GM23248 (cell line): ENCODE measurements around the gene MEF2A. TPM values are rescaled to one million over a fixed set of nuclear protein-coding genes. Genes with fewer than 3 reads are reported as not detected.
A peak's percentile ranks its signal among the peaks of the same experiment; 100 is the strongest.
"Not testable (repeated sequence)": the region's sequence is repeated elsewhere in the genome, so short reads cannot be mapped to it uniquely, and the experiment has no call there.

ENCODE experiments used
- DNase-seq: peaks from one replicate; pipeline ENCODE4 v3.0.0-alpha.2; 2015
- H2AFZ ChIP-seq: fragments of 200-600 bp; sonication (generic); 2 replicates; pipeline ENCODE4 v1.6.1; 2016; ENCODE audit warnings: antibody characterized with exemption
- H3F3A ChIP-seq: fragments of 200-600 bp; sonication (generic); 2 replicates; pipeline ENCODE4 v1.6.1; 2016; ENCODE audit warnings: mild to moderate bottlenecking, antibody characterized with exemption, mixed run types; ENCODE audit not compliant: insufficient read depth
- H3K27ac ChIP-seq: fragments of 200-600 bp; sonication (generic); 2 replicates; pipeline ENCODE4 v1.5.1; 2016; ENCODE audit warnings: mild to moderate bottlenecking
- H3K27me3 ChIP-seq: fragments of 200-600 bp; sonication (generic); replicated peaks from 2 replicates; pipeline ENCODE4 v1.6.1; 2016; ENCODE audit warnings: mild to moderate bottlenecking; ENCODE audit not compliant: insufficient read depth
- H3K36me3 ChIP-seq: fragments of 200-600 bp; sonication (generic); 2 replicates; pipeline ENCODE4 v1.6.1; 2016; ENCODE audit warnings: low read depth, mild to moderate bottlenecking
- H3K4me1 ChIP-seq: fragments of 200-600 bp; sonication (generic); 2 replicates; pipeline ENCODE4 v1.6.1; 2016; ENCODE audit warnings: mild to moderate bottlenecking; ENCODE audit not compliant: insufficient read depth
- H3K4me2 ChIP-seq: fragments of 200-600 bp; sonication (generic); one replicate; pipeline ENCODE4 v1.6.1; 2016; ENCODE audit warnings: mild to moderate bottlenecking; ENCODE audit not compliant: unreplicated experiment
- H3K4me3 ChIP-seq: fragments of 200-600 bp; sonication (generic); 2 replicates; pipeline ENCODE4 v1.5.1; 2016; ENCODE audit warnings: mild to moderate bottlenecking
- H3K79me2 ChIP-seq: fragments of 200-600 bp; sonication (generic); 2 replicates; pipeline ENCODE4 v1.6.1; 2016; ENCODE audit warnings: mild to moderate bottlenecking; ENCODE audit not compliant: insufficient read depth
- H3K9ac ChIP-seq: fragments of 200-600 bp; sonication (generic); 2 replicates; pipeline ENCODE4 v1.6.1; 2016; ENCODE audit warnings: mild to moderate bottlenecking
- H3K9me2 ChIP-seq: fragments of 200-600 bp; sonication (generic); 2 replicates; pipeline ENCODE4 v1.6.1; 2016; ENCODE audit warnings: mixed run types, mild to moderate bottlenecking, moderate library complexity; ENCODE audit not compliant: insufficient read depth
- H3K9me3 ChIP-seq: fragments of 200-600 bp; sonication (generic); one replicate; pipeline ENCODE4 v1.6.1; 2017; ENCODE audit warnings: low read depth
- H4K20me1 ChIP-seq: fragments of 200-600 bp; sonication (generic); 2 replicates; pipeline ENCODE4 v1.6.0; 2016; ENCODE audit not compliant: insufficient read depth
- EZH2 ChIP-seq: fragments of 200-600 bp; sonication (generic); IDR thresholded peaks from 2 replicates; pipeline ENCODE4 v1.6.1; 2018; ENCODE audit warnings: antibody characterized with exemption, mild to moderate bottlenecking; ENCODE audit not compliant: insufficient read depth, poor library complexity, severe bottlenecking
- EZH2phosphoT487 ChIP-seq: fragments of 200-600 bp; sonication (generic); IDR thresholded peaks from 2 replicates; pipeline ENCODE4 v1.6.1; 2018; ENCODE audit warnings: antibody characterized with exemption, moderate library complexity, mild to moderate bottlenecking, low read depth; ENCODE audit not compliant: insufficient read depth
- WGBS, 2 experiments: methylation state at CpG; one replicate each; pipeline ENCODE4 v1.1.6; 2015 to 2017; ENCODE audit warnings: low lambda C conversion rate in 2 of 2, low coverage in 1 of 2; ENCODE audit errors: missing lambda C conversion rate in 2 of 2; 5-methylcytosine and 5-hydroxymethylcytosine counted together
- in situ Hi-C: fragments of 300-500 bp; cut with MboI; formaldehyde crosslinking; loops from 2 replicates; pipeline ENCODE4 v1.15.0; 2020
- polyA plus RNA-seq: library from polyadenylated mRNA; unstranded; fragments of >200 nt; fragmentation: Nextera tagmentation; extraction: Ambion mirVana; gene quantifications from 2 replicates; pipeline ENCODE4 v1.2.1, GENCODE V29; 2016
- total RNA-seq: library from RNA; depleted of rRNA; stranded (reverse); fragments of >200 nt; shearing (Covaris generic); gene quantifications from 2 replicates; pipeline ENCODE4 v1.2.3, GENCODE V29; 2014

The MEF2A gene
- total and polyA plus RNA-seq, 2 experiments from 2014 or later = 24.3 to 37.8 TPM

GRCh38 chr15:99744142-99744541 lies 178.4 kb downstream of the MEF2A start:
- no peak for DNase-seq
- H3K79me2 ChIP-seq = no peaks in the 10 kb centered on the region
- H3K27ac ChIP-seq = no peak overlapping the region
- no peaks in the 10 kb centered on the region for H3K9me3 ChIP-seq
- WGBS, 2 experiments = 88 to 91% methylated on average over 7 of the region's 7 CpGs
- TF ChIP-seq EZH2phosphoT487 (no peak), EZH2 (no peak)
- H3K27me3 ChIP-seq = no peaks in the 10 kb centered on the region; the same call in 1 of the 2 replicates
- H3K4me1 ChIP-seq = no peaks in the 10 kb centered on the region
- in situ Hi-C loops = loop anchor here (25.0 kb wide), 1 partner anchor 632 kb away; the partner anchor contains the start of gene SYNM
- H4K20me1 ChIP-seq = no peaks in the 10 kb centered on the region
- H2AFZ ChIP-seq = no peak overlapping the region
- H3K9ac ChIP-seq = no peak overlapping the region
- H3F3A ChIP-seq = no peaks in the 10 kb centered on the region
- no peaks in the 10 kb centered on the region for H3K9me2 ChIP-seq
- no peaks in the 10 kb centered on the region for H3K36me3 ChIP-seq
- H3K4me3 ChIP-seq = no peak overlapping the region
- H3K4me2 ChIP-seq = no peak overlapping the region

GRCh38 chr15:99745370-99746086 lies 179.7 kb downstream of the MEF2A start:
- DNase-seq = no peak
- no peak overlapping the region for H2AFZ ChIP-seq
- no peaks in the 10 kb centered on the region for H3K79me2 ChIP-seq
- H3K27me3 ChIP-seq = no peaks in the 10 kb centered on the region; the same call in 1 of the 2 replicates
- no peaks in the 10 kb centered on the region for H3K9me2 ChIP-seq
- no peak overlapping the region for H3K9ac ChIP-seq
- H3K4me3 ChIP-seq = no peak overlapping the region
- H3K4me1 ChIP-seq = no peaks in the 10 kb centered on the region
- no peak overlapping the region for H3K27ac ChIP-seq
- no peaks in the 10 kb centered on the region for H4K20me1 ChIP-seq
- no peaks in the 10 kb centered on the region for H3K9me3 ChIP-seq
- WGBS, 2 experiments = 68% methylated on average over 9 of the region's 9 CpGs
- in situ Hi-C loops = loop anchor here (25.0 kb wide), 1 partner anchor 633 kb away; the partner anchor contains the start of gene SYNM
- no peaks in the 10 kb centered on the region for H3K36me3 ChIP-seq
- TF ChIP-seq EZH2 = no peak
- H3F3A ChIP-seq = no peaks in the 10 kb centered on the region
- H3K4me2 ChIP-seq = no peak overlapping the region

DNA sequence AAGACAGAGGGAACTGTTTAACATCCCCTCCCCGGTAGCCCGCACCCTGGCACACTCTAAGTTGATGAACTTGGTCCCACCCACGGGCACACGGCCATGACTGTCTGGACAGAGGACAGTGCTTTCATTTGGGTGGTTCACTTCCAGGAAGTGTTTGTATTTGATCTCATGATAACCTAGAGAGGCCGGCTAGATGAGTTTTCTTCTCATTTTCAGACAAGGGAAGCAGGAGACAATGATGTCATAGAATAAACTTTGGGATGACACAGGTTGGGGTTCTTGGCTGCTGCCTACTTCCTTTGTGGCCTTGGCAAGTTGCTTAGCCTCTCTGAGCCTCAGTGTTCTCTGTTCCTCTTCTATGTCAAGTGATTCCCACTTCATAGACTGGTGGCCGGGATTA lies 183.6 kb downstream of the MEF2A start:
- Histone ChIP-seq H3K27me3 (no peaks in the 10 kb centered on the region; the same call in 1 of the 2 replicates), H3K4me1 (no peaks in the 10 kb centered on the region), H4K20me1 (no peaks in the 10 kb centered on the region), H3F3A (no peaks in the 10 kb centered on the region), H3K79me2 (no peaks in the 10 kb centered on the region), H3K9me3 (no peaks in the 10 kb centered on the region), H3K4me3 (no peak overlapping the region), H3K27ac (no peak overlapping the region), H3K4me2 (no peak overlapping the region), H3K36me3 (no peaks in the 10 kb centered on the region), H3K9me2 (no peaks in the 10 kb centered on the region), H2AFZ (peak overlapping the region; percentile 28; the same call in 1 of the 2 replicates), H3K9ac (no peak overlapping the region)
- DNase-seq = peak; percentile 30
- in situ Hi-C loops = loop anchor here (25.0 kb wide), 1 partner anchor 637 kb away; the partner anchor contains the start of gene SYNM
- no peak for TF ChIP-seq EZH2
- no peak for TF ChIP-seq EZH2phosphoT487
- WGBS, 2 experiments = 26 to 39% methylated on average over 6 of the region's 6 CpGs

DNA sequence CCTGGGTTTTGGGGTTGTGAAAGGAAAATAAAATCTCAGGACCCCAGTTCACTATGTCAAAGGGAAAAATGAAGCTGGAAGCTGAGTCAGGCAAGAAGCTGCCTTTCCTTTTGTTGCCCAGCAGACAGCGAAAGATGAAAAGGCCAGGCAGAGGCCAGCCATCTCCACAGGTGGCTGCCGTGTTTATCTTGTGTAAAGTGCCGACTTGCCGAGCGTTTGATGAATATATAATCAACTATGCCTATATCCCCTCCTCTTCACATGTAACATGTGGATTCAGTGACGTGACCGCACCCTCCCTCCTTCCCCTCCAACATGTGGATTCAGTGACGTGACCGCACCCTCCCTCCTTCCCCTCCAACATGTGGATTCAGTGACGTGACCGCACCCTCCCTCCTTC lies 184.5 kb downstream of the MEF2A start:
- H3K4me1 ChIP-seq, H3K27me3 ChIP-seq, DNase-seq, H4K20me1 ChIP-seq, in situ Hi-C loops, H3K79me2 ChIP-seq, H3K9ac ChIP-seq, H3K9me3 ChIP-seq, H2AFZ ChIP-seq, H3K4me3 ChIP-seq, H3F3A ChIP-seq, H3K9me2 ChIP-seq, H3K4me2 ChIP-seq, H3K36me3 ChIP-seq, H3K27ac ChIP-seq: not testable (repeated sequence)
- 72 to 85% methylated on average over 9 to 11 of the region's 11 CpGs for WGBS, 2 experiments
